AG04449 (cell line): ENCODE measurements around the gene OR8S1.
"Not testable (repeated sequence)": the region's sequence is repeated elsewhere in the genome, so short reads cannot be mapped to it uniquely, and the experiment has no call there.

Experiments used
- CTCF ChIA-PET: fragments of 350-600 bp; formaldehyde crosslinking; extraction: SDS; loops from one replicate; lab custom pipeline; 2021; ENCODE audit warnings: antibody characterized with exemption; lab: Yijun Ruan, JAX
- POLR2A ChIA-PET: fragments of 400-600, 350-600 bp; formaldehyde crosslinking; extraction: SDS; loops from one replicate; lab custom pipeline; 2020; ENCODE audit warnings: antibody characterized with exemption, inconsistent platforms; lab: Yijun Ruan, JAX
- DNase-seq: peaks from one replicate; pipeline ENCODE4 v3.0.0-alpha.2; 2010; ENCODE audit warnings: low read depth, low spot score
- H3K4me3 ChIP-seq: 2 replicates; pipeline ENCODE4 v1.5.1; 2011; ENCODE audit warnings: low read depth, mild to moderate bottlenecking, control low read depth, low read length
- TF ChIP-seq, protein P1 (sequence below): IDR thresholded peaks from one replicate; pipeline ENCODE4 v1.5.1; 2011; ENCODE audit warnings: mild to moderate bottlenecking, moderate library complexity, low read length, control low read depth, inconsistent platforms; ENCODE audit not compliant: insufficient read depth; ENCODE audit errors: missing control alignments

Gene OR8S1

DNA sequence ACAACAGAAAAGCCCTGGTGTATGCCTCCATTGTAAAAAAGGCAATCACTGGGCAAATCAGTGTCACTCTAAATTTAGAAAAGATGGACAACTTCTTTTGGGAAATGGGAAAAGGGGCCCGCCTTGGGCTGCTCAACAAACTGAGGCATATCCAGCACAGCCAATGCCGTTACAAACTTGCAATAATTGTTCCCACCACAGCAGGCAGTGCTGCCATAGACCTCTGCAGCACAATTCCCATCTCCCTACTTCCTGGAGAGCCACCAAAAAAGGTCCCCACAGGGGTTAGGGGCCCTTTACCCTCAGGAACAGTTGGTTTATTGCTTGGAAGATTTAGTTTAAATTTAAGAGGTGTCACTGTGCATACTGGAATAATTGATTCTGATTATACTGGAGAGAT, 16.4 kb upstream of the OR8S1 start:
- no peak overlapping the region for H3K4me3 ChIP-seq
- CTCF ChIA-PET, result no interaction called here
- POLR2A ChIA-PET, result no interaction called here
- no peak for DNase-seq
- TF ChIP-seq, protein P1, sequence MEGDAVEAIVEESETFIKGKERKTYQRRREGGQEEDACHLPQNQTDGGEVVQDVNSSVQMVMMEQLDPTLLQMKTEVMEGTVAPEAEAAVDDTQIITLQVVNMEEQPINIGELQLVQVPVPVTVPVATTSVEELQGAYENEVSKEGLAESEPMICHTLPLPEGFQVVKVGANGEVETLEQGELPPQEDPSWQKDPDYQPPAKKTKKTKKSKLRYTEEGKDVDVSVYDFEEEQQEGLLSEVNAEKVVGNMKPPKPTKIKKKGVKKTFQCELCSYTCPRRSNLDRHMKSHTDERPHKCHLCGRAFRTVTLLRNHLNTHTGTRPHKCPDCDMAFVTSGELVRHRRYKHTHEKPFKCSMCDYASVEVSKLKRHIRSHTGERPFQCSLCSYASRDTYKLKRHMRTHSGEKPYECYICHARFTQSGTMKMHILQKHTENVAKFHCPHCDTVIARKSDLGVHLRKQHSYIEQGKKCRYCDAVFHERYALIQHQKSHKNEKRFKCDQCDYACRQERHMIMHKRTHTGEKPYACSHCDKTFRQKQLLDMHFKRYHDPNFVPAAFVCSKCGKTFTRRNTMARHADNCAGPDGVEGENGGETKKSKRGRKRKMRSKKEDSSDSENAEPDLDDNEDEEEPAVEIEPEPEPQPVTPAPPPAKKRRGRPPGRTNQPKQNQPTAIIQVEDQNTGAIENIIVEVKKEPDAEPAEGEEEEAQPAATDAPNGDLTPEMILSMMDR, result no peak

DNA sequence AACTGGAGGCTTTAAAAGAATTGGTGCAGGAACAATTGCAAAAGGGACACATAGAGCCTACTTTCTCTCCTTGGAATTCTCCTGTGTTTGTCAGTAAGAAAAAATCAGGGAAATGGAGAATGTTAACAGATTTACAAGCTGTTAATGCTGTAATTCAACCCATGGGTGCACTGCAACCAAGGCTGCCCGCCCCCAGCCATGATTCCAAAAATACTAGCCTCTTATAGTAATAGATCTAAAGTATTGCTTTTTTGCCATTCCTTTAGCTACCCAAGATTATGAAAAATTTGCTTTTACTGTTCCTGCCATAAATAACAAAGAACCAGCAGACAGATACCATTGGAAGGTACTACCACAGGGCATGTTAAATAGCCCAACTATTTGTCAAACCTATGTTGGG, 15.3 kb upstream of the OR8S1 start:
- no peak for DNase-seq
- ChIA-PET CTCF (no interaction called here), POLR2A (no interaction called here)
- TF ChIP-seq, protein P1, result no peak
- H3K4me3 ChIP-seq, result no peak overlapping the region

DNA sequence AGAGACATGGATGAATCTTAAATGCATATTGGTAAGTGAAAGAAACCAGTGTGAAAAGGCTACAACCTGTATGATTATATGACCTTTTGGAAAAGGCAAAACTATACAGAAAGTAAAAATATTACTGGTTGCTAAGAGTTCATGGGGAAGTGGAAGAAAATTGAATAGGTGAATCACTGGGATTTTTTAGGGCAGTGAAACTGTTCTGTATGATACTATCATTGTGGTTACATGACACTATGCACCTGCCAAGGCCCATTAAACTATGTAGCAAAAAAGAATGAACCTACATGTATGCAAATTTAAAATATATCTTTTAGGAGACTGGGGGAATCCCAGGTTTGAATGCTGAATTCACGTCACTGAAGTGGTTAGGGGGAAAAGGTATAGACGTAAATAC, 12.6 kb upstream of the OR8S1 start:
- no peak for DNase-seq
- ChIA-PET CTCF (no interaction called here), POLR2A (no interaction called here)
- no peak overlapping the region for H3K4me3 ChIP-seq
- TF ChIP-seq, protein P1, result no peak

DNA sequence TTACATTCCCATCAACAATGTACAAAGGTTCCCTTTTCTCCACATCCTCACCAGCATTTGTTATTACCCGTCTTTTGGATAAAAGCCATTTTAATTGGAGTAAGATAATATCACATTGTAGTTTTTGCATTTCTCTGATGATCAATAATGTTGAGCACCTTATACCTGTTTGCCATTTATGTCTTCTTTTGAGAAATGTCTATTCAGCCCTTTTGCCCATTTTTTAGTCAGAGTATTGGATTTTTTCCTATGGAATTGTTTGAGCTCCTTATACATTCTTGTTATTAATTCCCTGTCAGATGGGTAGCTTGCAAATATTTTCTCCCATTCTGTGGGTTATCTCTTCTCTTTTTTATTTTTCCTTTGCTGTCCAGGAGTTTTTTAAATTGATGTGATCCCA, 10.7 kb upstream of the OR8S1 start:
- no peak overlapping the region for H3K4me3 ChIP-seq
- POLR2A ChIA-PET, result no interaction called here
- CTCF ChIA-PET, result no interaction called here
- DNase-seq, result no peak
- TF ChIP-seq, protein P1, result no peak

DNA sequence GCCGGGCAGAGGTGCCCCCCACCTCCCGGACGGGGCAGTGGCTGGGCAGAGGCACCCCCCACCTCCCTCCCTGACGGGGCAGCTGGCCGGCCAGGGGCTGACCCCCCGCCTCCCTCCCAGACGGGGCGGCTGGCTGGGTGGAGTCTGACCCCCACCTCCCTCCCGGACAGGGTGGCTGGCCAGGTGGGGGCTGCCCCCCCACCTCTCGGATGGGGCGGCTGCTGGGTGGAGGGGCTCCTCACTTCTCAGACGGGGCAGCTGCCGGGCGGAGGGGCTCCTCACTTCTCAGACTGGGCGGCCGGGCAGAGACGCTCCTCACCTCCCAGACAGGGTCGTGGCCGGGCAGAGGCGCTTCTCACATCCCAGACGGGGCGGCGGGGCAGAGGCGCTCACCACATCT, 5.1 kb upstream of the OR8S1 start:
- H3K4me3 ChIP-seq, CTCF ChIA-PET, DNase-seq, POLR2A ChIA-PET: not testable (repeated sequence)

DNA sequence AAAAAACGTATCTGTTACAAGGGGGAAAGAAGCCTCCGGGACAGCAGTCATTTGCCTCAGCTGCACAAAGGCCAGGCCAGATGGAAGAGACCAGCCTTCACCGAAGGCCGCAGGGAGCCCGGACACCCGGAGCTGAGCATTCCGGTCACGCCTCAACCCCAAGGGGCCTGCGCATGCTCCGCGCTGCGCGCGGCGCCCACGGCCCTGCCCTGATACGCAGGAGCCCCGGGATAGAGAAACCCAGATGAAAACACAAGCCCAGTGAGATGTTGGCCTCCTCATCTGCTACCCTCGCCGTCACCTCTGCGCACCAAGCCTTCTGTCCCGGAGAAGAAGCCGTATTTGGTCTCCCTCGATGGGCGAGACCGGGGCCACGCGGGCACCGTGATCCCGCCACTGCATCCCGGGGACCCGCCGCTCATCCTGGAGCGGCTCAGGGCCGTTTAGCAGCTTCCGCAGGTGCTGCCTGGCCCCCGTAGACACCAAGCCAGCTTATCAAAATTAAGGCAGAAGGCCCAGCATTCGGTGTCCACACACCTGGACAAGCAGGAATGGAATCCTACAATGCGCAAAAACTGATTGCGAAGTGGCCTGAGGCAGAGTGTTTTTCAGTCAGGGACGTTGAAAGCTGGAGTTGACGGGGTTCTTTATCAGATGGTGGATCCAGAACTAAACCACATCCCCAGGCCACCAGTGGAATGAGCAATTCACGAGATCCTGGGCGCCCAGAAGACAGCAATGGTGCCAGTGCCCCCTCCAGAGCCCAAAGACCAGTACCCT, 2.6 kb downstream of the OR8S1 start:
- CTCF ChIA-PET, result interaction anchor here (0.9 kb wide), 2 partner anchors 14 to 90 kb away, joined by 3 read pairs; no protein-coding TSS in a partner anchor
- TF ChIP-seq, protein P1, result no peak
- no peak for DNase-seq
- H3K4me3 ChIP-seq, result no peak overlapping the region
- POLR2A ChIA-PET, result no interaction called here

DNA sequence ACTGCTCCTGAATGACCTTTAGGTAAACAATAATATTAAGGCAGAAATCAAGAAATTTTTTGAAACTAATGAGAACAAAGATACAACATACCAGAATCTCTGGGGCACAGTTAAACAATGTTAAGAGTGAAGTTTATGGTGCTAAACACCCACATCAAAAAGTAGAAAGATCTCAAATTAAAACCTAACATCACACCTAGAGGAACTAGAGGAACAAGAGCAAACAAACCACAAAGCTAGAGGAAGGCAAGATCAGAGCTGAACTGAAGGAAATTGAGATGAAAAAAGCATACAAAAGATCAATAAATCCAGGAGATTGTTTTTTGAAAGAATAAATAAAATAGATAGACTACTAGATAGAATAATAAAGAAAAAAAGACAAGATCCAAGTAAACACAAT, 7.2 kb downstream of the OR8S1 start:
- DNase-seq, result no peak
- TF ChIP-seq, protein P1, result no peak
- no peak overlapping the region for H3K4me3 ChIP-seq
- ChIA-PET POLR2A (no interaction called here), CTCF (interaction anchor here (0.7 to 1.6 kb wide), 2 partner anchors 11 to 87 kb away, joined by 3 to 5 read pairs; no protein-coding TSS in a partner anchor)
